Heart left ventricle (tissue), 13 donors: ENCODE measurements around the gene RGS16.

Source experiments
- CTCF ChIP-seq, 12 donors: fragments of 200-600 bp; sonication (generic) in 4 of 12; IDR thresholded peaks; one replicate each; pipeline versions ENCODE4 v1.5.0 to v1.8.0; 2018 to 2022; ENCODE audit warnings: antibody characterized with exemption in 12 of 12, mild to moderate bottlenecking in 5 of 12
- POLR2A ChIP-seq, 2 donors: fragments of 450-650 bp; IDR thresholded peaks; one replicate each; pipeline ENCODE4 v1.6.1; 2017; ENCODE audit warnings: antibody characterized with exemption in 2 of 2, mild to moderate bottlenecking in 2 of 2, moderate library complexity in 2 of 2
- donor health status: ischemic (EF 13 %, LVEDD 7.1; RV severe dilation, severe dysfunction).
- donor health status: DM: no; HTN: yes; CAD: no.
- donor health status: DM: no; HTN: no; CAD: no.
- donor health status: ischemic (EF 25% LVEDD 6.9; RV normal size, moderate dysfunction).
- donor health status: ischemic (EF 25% LVEDD 5.7; RV mildly dilated, moderate dysfunction).
- donor health status: ischemic (EF 35%, LVEDD 5.7; RV mildly dilated, moderate dysfunction).
- donor health status: nonischemic (EF 11% LVEDD 7.7; RV severe dilation, severe dysfunction).
- donor health status: DM: yes; HTN: yes; CAD: no.
- donor health status: PGD.
- donor health status: ischemic (EF 29% LVEDD 5.4; RV normal size, mild dysfunction).
- donor health status: nonischemic (EF 23%, LVEDD 6.1; RV moderate dilation, normal function).

GRCh38 chr1:182589931-182590330, 14.3 kb downstream of the RGS16 start:
- TF ChIP-seq CTCF (IDR thresholded peaks at IDR 0.05) (no peak), POLR2A (IDR thresholded peaks at IDR 0.05) (no peak)
